A549 (cell line): ENCODE results near the gene IQCN.

Experiments
- EP300 ChIP-seq, 2 experiments: fragments of >200 bp; sonication (Bioruptor Twin); formaldehyde crosslinking; IDR thresholded peaks; 2 replicates in 1 of 2; 3 replicates in 1 of 2; pipeline ENCODE4 v1.6.1; 2016 to 2017
- POLR2A ChIP-seq: IDR thresholded peaks from 2 replicates; pipeline ENCODE4 v1.6.1; 2012; ENCODE audit warnings: mild to moderate bottlenecking, low read length
- TF ChIP-seq, protein P1 (sequence below): fragments of >200 bp; sonication (Bioruptor Twin); formaldehyde crosslinking; IDR thresholded peaks from 3 replicates; pipeline ENCODE4 v1.5.1; 2016

DNA sequence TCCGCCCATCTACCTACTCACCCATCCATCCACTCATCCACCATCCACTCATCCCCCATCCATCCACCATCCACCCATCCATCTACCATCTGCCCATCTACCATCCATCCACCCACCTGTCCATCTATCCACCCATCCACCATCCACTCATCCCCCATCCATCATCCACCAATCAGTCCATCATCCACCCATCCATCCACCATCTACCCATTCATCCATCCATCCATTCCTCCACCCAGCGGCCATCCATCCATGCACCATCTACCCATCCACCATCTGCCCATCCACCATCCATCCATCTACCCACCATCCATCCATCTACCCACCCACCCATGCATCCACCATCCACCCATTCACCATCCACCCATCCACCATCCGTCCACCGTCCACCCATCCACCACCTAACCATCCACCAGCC is 20.8 kb upstream of the IQCN start:
- TF ChIP-seq, protein P1, sequence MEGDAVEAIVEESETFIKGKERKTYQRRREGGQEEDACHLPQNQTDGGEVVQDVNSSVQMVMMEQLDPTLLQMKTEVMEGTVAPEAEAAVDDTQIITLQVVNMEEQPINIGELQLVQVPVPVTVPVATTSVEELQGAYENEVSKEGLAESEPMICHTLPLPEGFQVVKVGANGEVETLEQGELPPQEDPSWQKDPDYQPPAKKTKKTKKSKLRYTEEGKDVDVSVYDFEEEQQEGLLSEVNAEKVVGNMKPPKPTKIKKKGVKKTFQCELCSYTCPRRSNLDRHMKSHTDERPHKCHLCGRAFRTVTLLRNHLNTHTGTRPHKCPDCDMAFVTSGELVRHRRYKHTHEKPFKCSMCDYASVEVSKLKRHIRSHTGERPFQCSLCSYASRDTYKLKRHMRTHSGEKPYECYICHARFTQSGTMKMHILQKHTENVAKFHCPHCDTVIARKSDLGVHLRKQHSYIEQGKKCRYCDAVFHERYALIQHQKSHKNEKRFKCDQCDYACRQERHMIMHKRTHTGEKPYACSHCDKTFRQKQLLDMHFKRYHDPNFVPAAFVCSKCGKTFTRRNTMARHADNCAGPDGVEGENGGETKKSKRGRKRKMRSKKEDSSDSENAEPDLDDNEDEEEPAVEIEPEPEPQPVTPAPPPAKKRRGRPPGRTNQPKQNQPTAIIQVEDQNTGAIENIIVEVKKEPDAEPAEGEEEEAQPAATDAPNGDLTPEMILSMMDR, result no peak
- TF ChIP-seq EP300 (IDR thresholded peaks at IDR 0.05) (no peak), POLR2A (no peak)
